OCI-LY7 (cell line): Measurements from ENCODE around the gene DDX51. TPM values are rescaled to one million over a fixed set of nuclear protein-coding genes. Genes with fewer than 3 reads are reported as not detected.

Experiments
- BruUV-seq: library from RNA; stranded (reverse); fragments of 400-500 nt; replicated peaks from 2 replicates; lab custom pipeline; 2021; lab: Mats Ljungman, UMichigan
- CTCF ChIA-PET: fragments of 300-600 bp; sonication (Branson Sonifier 250); formaldehyde crosslinking; loops from one replicate; lab custom pipeline; 2022; ENCODE audit warnings: antibody characterized with exemption; ENCODE audit not compliant: unreplicated experiment; lab: Charles Lee
- POLR2A ChIA-PET: fragments of 300-600 bp; sonication (Branson Sonifier 250); formaldehyde crosslinking; loops from one replicate; lab custom pipeline; 2022; ENCODE audit warnings: antibody characterized with exemption; lab: Charles Lee
- DNase-seq: peaks from one replicate; pipeline ENCODE4 v3.0.0-alpha.2; 2015; ENCODE audit warnings: low spot score
- H2AFZ ChIP-seq: fragments of 200-600 bp; sonication (generic), shearing (Covaris generic); 2 replicates; pipeline ENCODE4 v1.6.1; 2014; ENCODE audit warnings: mild to moderate bottlenecking, antibody characterized with exemption, low read length, moderate library complexity
- H3K27ac ChIP-seq: fragments of 200-600 bp; sonication (generic); 2 replicates; pipeline ENCODE4 v1.5.1; 2014; ENCODE audit warnings: mixed run types, low read depth, mild to moderate bottlenecking, moderate library complexity, low read length, inconsistent platforms; ENCODE audit not compliant: poor library complexity, severe bottlenecking
- H3K36me3 ChIP-seq: fragments of 200-600 bp; sonication (generic); 2 replicates; pipeline ENCODE4 v1.6.1; 2014; ENCODE audit warnings: mild to moderate bottlenecking, antibody characterized with exemption, low read length, moderate library complexity, mixed read lengths; ENCODE audit not compliant: insufficient read depth
- H3K4me1 ChIP-seq: fragments of 200-600 bp; sonication (generic); 2 replicates; pipeline ENCODE4 v1.5.1; 2014; ENCODE audit warnings: mild to moderate bottlenecking, low read length; ENCODE audit not compliant: insufficient read depth, poor library complexity, severe bottlenecking
- H3K4me2 ChIP-seq: fragments of 200-600 bp; sonication (generic); 2 replicates; pipeline ENCODE4 v1.6.1; 2014; ENCODE audit warnings: mild to moderate bottlenecking, low read length
- H3K4me3 ChIP-seq: fragments of 200-600 bp; sonication (generic); 2 replicates; pipeline ENCODE4 v1.5.1; 2014; ENCODE audit warnings: mild to moderate bottlenecking, low read depth, low read length; ENCODE audit not compliant: poor library complexity, severe bottlenecking
- H3K79me2 ChIP-seq: fragments of 200-600 bp; sonication (generic); 2 replicates; pipeline ENCODE4 v1.6.1; 2016; ENCODE audit warnings: low read depth, mild to moderate bottlenecking, low read length, moderate library complexity, mixed read lengths; ENCODE audit not compliant: insufficient read depth
- H3K9me2 ChIP-seq: fragments of 200-600 bp; sonication (generic); 2 replicates; pipeline ENCODE4 v1.6.1; 2016; ENCODE audit warnings: mild to moderate bottlenecking, low read length, mixed read lengths; ENCODE audit not compliant: insufficient read depth
- H3K9me3 ChIP-seq: fragments of 200-600 bp; sonication (generic); 2 replicates; pipeline ENCODE4 v1.6.1; 2014; ENCODE audit warnings: mild to moderate bottlenecking, mixed run types, low read length, mixed read lengths
- H4K20me1 ChIP-seq: fragments of 200-600 bp; sonication (generic); 2 replicates; pipeline ENCODE4 v1.6.1; 2014; ENCODE audit warnings: mild to moderate bottlenecking, antibody characterized with exemption, low read length, moderate library complexity, mixed read lengths; ENCODE audit not compliant: insufficient read depth
- EZH2phosphoT487 ChIP-seq: fragments of 200-600 bp; sonication (generic); IDR thresholded peaks from 2 replicates; pipeline ENCODE4 v1.6.1; 2018; ENCODE audit warnings: low read depth, borderline replicate concordance, mild to moderate bottlenecking, mixed run types, antibody characterized with exemption, low read length, moderate library complexity, mixed read lengths
- intact Hi-C: fragments of 100-400 bp; cut with micrococcal nuclease; formaldehyde crosslinking; loops from one replicate; pipeline ENCODE4 v1.10.0; 2022; ENCODE audit not compliant: unreplicated experiment
- total RNA-seq, 2 experiments: library from RNA; depleted of rRNA in 1 of 2; stranded (reverse); fragments of >200 nt in 1 of 2; shearing (Covaris generic) in 1 of 2; gene quantifications; 2 replicates each; pipeline ENCODE4 v1.2.3, GENCODE V29; 2014 to 2022
- TF ChIP-seq, protein P1 (sequence below): fragments of 200-600 bp; sonication (generic); conservative IDR thresholded peaks from 2 replicates; pipeline ENCODE4 v1.5.1; 2014; ENCODE audit warnings: mild to moderate bottlenecking, antibody characterized with exemption, low read length, moderate library complexity, mixed read lengths

The DDX51 gene
- total RNA-seq, 2 experiments from 2014 or later: 47.1 to 63.1 TPM

DNA sequence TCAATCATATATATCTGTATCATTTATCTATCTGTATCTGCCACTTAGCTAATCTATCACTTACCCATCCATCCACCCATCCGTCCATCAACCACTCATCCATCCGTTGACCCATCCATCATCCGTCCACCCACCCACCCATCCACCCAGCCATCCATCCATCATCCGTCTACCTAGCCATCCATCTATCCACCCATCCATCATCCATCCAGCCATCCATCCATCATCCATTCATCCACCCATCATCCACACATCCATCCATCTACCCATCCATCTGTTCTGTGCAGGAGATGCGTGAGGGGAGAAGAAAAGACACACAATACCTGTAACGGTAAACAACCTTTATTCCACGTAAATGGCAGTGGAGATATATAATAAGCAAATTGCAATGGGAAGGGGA is 20.3 kb upstream of the DDX51 start:
- H3K27ac ChIP-seq: no peak overlapping the region
- no TSS peak for BruUV-seq
- no peak for DNase-seq
- intact Hi-C loops: no loop called here
- no peaks in the 10 kb centered on the region for H3K36me3 ChIP-seq
- H3K4me1 ChIP-seq: no peaks in the 10 kb centered on the region
- H3K9me3 ChIP-seq: 0 out of 2 replicates have a peak, but pooled peaks cover 4% of the 10 kb centered on the region
- no peak overlapping the region for H2AFZ ChIP-seq
- no peaks in the 10 kb centered on the region for H3K9me2 ChIP-seq
- POLR2A ChIA-PET: no interaction called here
- CTCF ChIA-PET: no interaction called here
- H3K79me2 ChIP-seq: no peaks in the 10 kb centered on the region
- no peak overlapping the region for H3K4me2 ChIP-seq
- TF ChIP-seq, protein P1, sequence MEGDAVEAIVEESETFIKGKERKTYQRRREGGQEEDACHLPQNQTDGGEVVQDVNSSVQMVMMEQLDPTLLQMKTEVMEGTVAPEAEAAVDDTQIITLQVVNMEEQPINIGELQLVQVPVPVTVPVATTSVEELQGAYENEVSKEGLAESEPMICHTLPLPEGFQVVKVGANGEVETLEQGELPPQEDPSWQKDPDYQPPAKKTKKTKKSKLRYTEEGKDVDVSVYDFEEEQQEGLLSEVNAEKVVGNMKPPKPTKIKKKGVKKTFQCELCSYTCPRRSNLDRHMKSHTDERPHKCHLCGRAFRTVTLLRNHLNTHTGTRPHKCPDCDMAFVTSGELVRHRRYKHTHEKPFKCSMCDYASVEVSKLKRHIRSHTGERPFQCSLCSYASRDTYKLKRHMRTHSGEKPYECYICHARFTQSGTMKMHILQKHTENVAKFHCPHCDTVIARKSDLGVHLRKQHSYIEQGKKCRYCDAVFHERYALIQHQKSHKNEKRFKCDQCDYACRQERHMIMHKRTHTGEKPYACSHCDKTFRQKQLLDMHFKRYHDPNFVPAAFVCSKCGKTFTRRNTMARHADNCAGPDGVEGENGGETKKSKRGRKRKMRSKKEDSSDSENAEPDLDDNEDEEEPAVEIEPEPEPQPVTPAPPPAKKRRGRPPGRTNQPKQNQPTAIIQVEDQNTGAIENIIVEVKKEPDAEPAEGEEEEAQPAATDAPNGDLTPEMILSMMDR: no peak
- no peak for TF ChIP-seq EZH2phosphoT487
- no peaks in the 10 kb centered on the region for H4K20me1 ChIP-seq
- H3K4me3 ChIP-seq: no peak overlapping the region

DNA sequence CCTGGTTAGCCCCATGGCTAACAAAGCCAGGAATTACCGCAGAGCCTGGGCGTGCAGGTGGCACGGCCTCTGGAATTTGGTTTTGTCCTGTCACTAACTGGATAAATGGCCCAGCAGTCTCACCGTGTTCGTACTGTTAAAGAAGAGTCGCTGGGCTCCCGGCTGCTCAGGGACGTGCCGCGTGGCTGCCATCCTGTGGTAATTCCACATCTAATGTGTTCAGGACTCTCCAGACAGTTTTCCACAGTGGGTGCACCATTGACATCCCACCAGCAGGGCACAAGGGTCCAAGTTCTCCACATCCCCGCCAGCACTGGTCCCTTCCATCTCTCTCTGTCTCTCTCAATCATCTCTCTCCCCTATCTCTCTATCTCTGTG is 19.8 kb upstream of the DDX51 start:
- Histone ChIP-seq H3K9me2 (no peaks in the 10 kb centered on the region), H3K4me1 (no peaks in the 10 kb centered on the region), H3K27ac (no peak overlapping the region), H2AFZ (no peak overlapping the region), H3K36me3 (no peaks in the 10 kb centered on the region), H3K4me3 (no peak overlapping the region), H3K4me2 (no peak overlapping the region), H3K79me2 (no peaks in the 10 kb centered on the region), H4K20me1 (no peaks in the 10 kb centered on the region), H3K9me3 (0 out of 2 replicates have a peak, but pooled peaks cover 4% of the 10 kb centered on the region)
- TF ChIP-seq, protein P1: no peak
- TF ChIP-seq EZH2phosphoT487: no peak
- ChIA-PET POLR2A (no interaction called here), CTCF (no interaction called here)
- DNase-seq: no peak
- BruUV-seq: no TSS peak
- intact Hi-C loops: no loop called here

DNA sequence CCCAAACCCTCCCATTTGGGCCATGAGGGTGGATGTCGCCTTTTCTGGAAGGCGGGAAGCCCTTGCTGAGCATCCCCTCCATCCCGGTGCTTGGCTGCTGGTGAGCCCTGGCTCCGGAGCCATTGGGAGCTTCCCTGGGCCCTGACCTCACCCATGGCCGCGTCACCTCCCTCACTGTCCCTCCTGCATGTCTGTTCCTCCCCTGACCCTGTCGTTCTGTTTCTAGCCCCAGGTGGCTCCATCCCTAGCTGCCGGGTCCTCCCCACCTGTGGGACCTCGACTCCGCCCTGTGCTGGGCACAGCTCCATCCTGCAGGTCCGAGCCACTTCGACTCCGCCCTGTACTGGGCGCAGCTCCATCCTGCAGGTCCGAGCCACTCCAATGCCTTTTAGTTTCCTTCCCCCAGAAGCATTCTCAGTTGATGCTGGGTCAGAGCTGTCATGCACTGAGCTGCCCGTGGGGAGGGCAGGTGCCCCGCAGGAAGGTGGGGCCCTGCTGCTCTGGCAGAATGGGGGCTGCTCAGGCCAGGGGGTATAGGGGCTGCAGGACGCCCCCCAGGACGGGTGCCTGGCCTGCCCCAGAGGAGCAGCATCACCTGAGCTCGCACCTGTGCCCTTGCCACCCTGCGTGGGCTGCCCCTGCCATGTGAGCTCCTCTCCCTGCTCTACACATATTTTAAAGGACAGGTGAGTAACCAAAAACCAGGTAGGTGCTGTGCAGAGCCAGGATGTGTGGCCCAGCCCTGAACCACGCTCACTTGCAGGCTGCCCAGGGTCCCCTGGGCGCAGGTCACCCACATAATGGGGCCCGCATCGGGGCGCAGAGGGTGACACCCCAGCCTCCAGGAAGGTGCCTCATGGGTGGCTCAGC is 19.2 kb upstream of the DDX51 start:
- BruUV-seq: no TSS peak
- DNase-seq: no peak
- Histone ChIP-seq H3K9me3 (0 out of 2 replicates have a peak, but pooled peaks cover 4% of the 10 kb centered on the region), H3K4me1 (no peaks in the 10 kb centered on the region), H4K20me1 (no peaks in the 10 kb centered on the region), H3K79me2 (no peaks in the 10 kb centered on the region), H3K4me3 (no peak overlapping the region), H2AFZ (no peak overlapping the region), H3K27ac (no peak overlapping the region), H3K9me2 (no peaks in the 10 kb centered on the region), H3K36me3 (peaks cover 5% of the 10 kb centered on the region), H3K4me2 (no peak overlapping the region)
- ChIA-PET CTCF (no interaction called here), POLR2A (no interaction called here)
- intact Hi-C loops: no loop called here
- TF ChIP-seq, protein P1: no peak
- no peak for TF ChIP-seq EZH2phosphoT487
